ENCODE data around the gene RELN.

- TF ChIP-seq CTCF (IDR thresholded peaks at IDR 0.05; ENCODE audit: poor library complexity) (no peak), EZH2 (IDR thresholded peaks at IDR 0.05; ENCODE audit: borderline replicate concordance) (no peak), EZH2phosphoT487 (IDR thresholded peaks at IDR 0.05; ENCODE audit: low read depth, severe bottlenecking, unreplicated experiment) (no peak)
Observed at GRCh38 chr7:103856929-103857328, 132.5 kb downstream of the RELN start.

All from hepatocyte (in vitro differentiated cells).